HepG2 (cell line): ENCODE data around the gene EIF4E. TPM values are rescaled to one million over a fixed set of nuclear protein-coding genes. Genes with fewer than 3 reads are reported as not detected.
A peak's percentile ranks its signal among the peaks of the same experiment; 100 is the strongest.

ENCODE experiments used
- ATAC-seq: fragments of 200-7000 bp; cut with Tn5 transposase; 3 replicates; pipeline ENCODE4 v1.9.1; 2020; ENCODE audit warnings: mild to moderate bottlenecking, moderate library complexity
- Bru-seq: library from RNA; stranded (reverse); fragments of 400-500 nt; gene quantifications from one replicate; lab custom pipeline; 2021; lab: Mats Ljungman, UMichigan
- BruChase-seq, 2 experiments: library from RNA; stranded (reverse); fragments of 400-500 nt; gene quantifications; one replicate each; lab custom pipeline; 2021; lab: Mats Ljungman, UMichigan
- BruUV-seq: library from RNA; stranded (reverse); fragments of 400-500 nt; replicated peaks from 2 replicates; lab custom pipeline; 2021; lab: Mats Ljungman, UMichigan
- CTCF ChIA-PET: fragments of 300-600 bp; formaldehyde crosslinking; extraction: SDS; loops from one replicate; lab custom pipeline; 2021; ENCODE audit warnings: low total read pairs, inconsistent platforms, low intra/inter-chr PET ratio; lab: Yijun Ruan, JAX
- POLR2A ChIA-PET: fragments of 350-600 bp; sonication (Branson Sonifier 250); formaldehyde crosslinking; loops from one replicate; lab custom pipeline; 2020; ENCODE audit warnings: antibody characterized with exemption, inconsistent platforms; lab: Yijun Ruan, JAX
- DNase-seq: peaks from one replicate; pipeline ENCODE4 v3.0.0-alpha.2; 2015; ENCODE audit warnings: low spot score
- FAIRE-seq: peaks from 3 replicates; lab custom pipeline; 2011; peaks lifted over from hg19 to GRCh38; lab: Jason Lieb, UNC
- H2AFZ ChIP-seq: one replicate; pipeline ENCODE4 v1.6.1; 2011; ENCODE audit warnings: low read length, inconsistent platforms
- H3K27ac ChIP-seq: fragments of 300-600 bp; 3 replicates; pipeline ENCODE4 v1.8.0; 2011; ENCODE audit warnings: mixed run types, mild to moderate bottlenecking, mixed read lengths, low read length, inconsistent platforms; ENCODE audit not compliant: insufficient read depth; ENCODE audit errors: extremely low read length
- H3K27me3 ChIP-seq, 2 experiments: fragments of 200-600 bp in 1 of 2; 2 replicates in 1 of 2; 3 replicates in 1 of 2; pipeline versions ENCODE4 v1.6.0 to v1.8.0; 2011; ENCODE audit warnings: low read length in 2 of 2, mild to moderate bottlenecking in 2 of 2, moderate library complexity in 2 of 2, inconsistent platforms in 1 of 2; ENCODE audit not compliant: insufficient read depth in 2 of 2, control insufficient read depth in 1 of 2
- H3K36me3 ChIP-seq, 2 experiments: fragments of 200-600 bp in 1 of 2; replicated peaks in 1 of 2; 2 replicates in 1 of 2; 3 replicates in 1 of 2; pipeline versions ENCODE4 v1.5.1 to v1.8.0; 2011; ENCODE audit warnings: low read length in 2 of 2, inconsistent platforms in 1 of 2; ENCODE audit not compliant: insufficient read depth in 2 of 2, control insufficient read depth in 1 of 2
- H3K4me1 ChIP-seq: 2 replicates; pipeline ENCODE4 v1.5.1; 2012; ENCODE audit warnings: low read length, inconsistent platforms; ENCODE audit not compliant: insufficient read depth
- H3K4me2 ChIP-seq: 2 replicates; pipeline ENCODE4 v1.6.0; 2011; ENCODE audit warnings: low read depth, low read length, inconsistent platforms
- H3K4me3 ChIP-seq, 3 experiments: fragments of 200-600 bp in 1 of 3; sonication (generic), shearing (Covaris generic) in 1 of 3; replicated peaks in 1 of 3; 2 replicates each; pipeline ENCODE4 v1.5.1; 2011 to 2016; ENCODE audit warnings: low read length in 3 of 3, inconsistent platforms in 2 of 3, low read depth in 2 of 3, mild to moderate bottlenecking in 2 of 3, control low read depth in 1 of 3, mixed read lengths in 1 of 3; ENCODE audit not compliant: insufficient read depth in 1 of 3
- H3K79me2 ChIP-seq: one replicate; pipeline ENCODE4 v1.6.1; 2011; ENCODE audit warnings: low read length, inconsistent platforms; ENCODE audit not compliant: insufficient read depth
- H3K9ac ChIP-seq: 2 replicates; pipeline ENCODE4 v1.6.0; 2011; ENCODE audit warnings: mild to moderate bottlenecking, low read depth, low read length, inconsistent platforms; ENCODE audit not compliant: insufficient read depth
- H3K9me3 ChIP-seq: 2 replicates; pipeline ENCODE4 v1.5.1; 2012; ENCODE audit warnings: mild to moderate bottlenecking, low read length
- H4K20me1 ChIP-seq: 2 replicates; pipeline ENCODE4 v1.6.0; 2011; ENCODE audit warnings: inconsistent platforms, mild to moderate bottlenecking, low read length, moderate library complexity; ENCODE audit not compliant: insufficient read depth
- BORCS8-MEF2B ChIP-seq: sonication (generic); formaldehyde crosslinking; IDR thresholded peaks from 2 replicates; pipeline ENCODE4 v1.8.0; 2022; ENCODE audit warnings: mild to moderate bottlenecking, missing genetic modification reagents
- FOXK1 ChIP-seq: sonication (generic); formaldehyde crosslinking; IDR thresholded peaks from 2 replicates; pipeline ENCODE4 v1.4.0; 2020; ENCODE audit warnings: low read depth, missing genetic modification reagents, borderline replicate concordance
- FOXP1 ChIP-seq, 2 experiments: fragments of 450-650 bp in 1 of 2; IDR thresholded peaks; 2 replicates each; pipeline ENCODE4 v1.6.1; 2017 to 2018; ENCODE audit warnings: antibody characterized with exemption in 1 of 2
- HMG20B ChIP-seq: conservative IDR thresholded peaks from 2 replicates; pipeline ENCODE4 v1.6.1; 2016; ENCODE audit warnings: missing genetic modification reagents, missing compliant biosample characterization
- HOXA5 ChIP-seq: sonication (generic); formaldehyde crosslinking; IDR thresholded peaks from 2 replicates; pipeline ENCODE4 v1.4.0; 2020; ENCODE audit warnings: missing genetic modification reagents
- HOXA7 ChIP-seq: sonication (generic); formaldehyde crosslinking; IDR thresholded peaks from 2 replicates; pipeline ENCODE4 v1.8.1; 2022; ENCODE audit warnings: mild to moderate bottlenecking, missing genetic modification reagents, moderate library complexity
- MED13 ChIP-seq: sonication (generic); formaldehyde crosslinking; IDR thresholded peaks from 2 replicates; pipeline ENCODE4 v1.5.0; 2020; ENCODE audit warnings: missing genetic modification reagents
- RBFOX2 ChIP-seq: fragments of 200-400 bp; formaldehyde crosslinking; IDR thresholded peaks from 2 replicates; pipeline ENCODE4 v1.6.1; 2017; ENCODE audit warnings: low read depth, mild to moderate bottlenecking, low read length
- RNF2 ChIP-seq: fragments of 450-650 bp; conservative IDR thresholded peaks from 2 replicates; pipeline ENCODE4 v1.6.1; 2016; ENCODE audit warnings: low read depth
- ZMYM4 ChIP-seq: sonication (generic); formaldehyde crosslinking; IDR thresholded peaks from 2 replicates; pipeline ENCODE4 v1.8.1; 2023; ENCODE audit warnings: mild to moderate bottlenecking, missing genetic modification reagents
- ZNF333 ChIP-seq: sonication (generic); formaldehyde crosslinking; IDR thresholded peaks from 2 replicates; pipeline ENCODE4 v1.4.0; 2020; ENCODE audit warnings: mild to moderate bottlenecking, missing genetic modification reagents, borderline replicate concordance
- ZNF496 ChIP-seq: sonication (generic); formaldehyde crosslinking; IDR thresholded peaks from 2 replicates; pipeline ENCODE4 v1.8.1; 2023; ENCODE audit warnings: mild to moderate bottlenecking, moderate library complexity, missing genetic modification reagents; ENCODE audit not compliant: insufficient replicate concordance
- ZNF746 ChIP-seq: sonication (generic); formaldehyde crosslinking; IDR thresholded peaks from 2 replicates; pipeline ENCODE4 v1.8.0; 2022; ENCODE audit warnings: mild to moderate bottlenecking, missing genetic modification reagents
- ZNF772 ChIP-seq: sonication (generic); formaldehyde crosslinking; IDR thresholded peaks from 2 replicates; pipeline ENCODE4 v1.5.0; 2020; ENCODE audit warnings: mild to moderate bottlenecking, missing genetic modification reagents
- ZNF891 ChIP-seq: sonication (generic); formaldehyde crosslinking; IDR thresholded peaks from 2 replicates; pipeline ENCODE4 v1.5.0; 2020; ENCODE audit warnings: mild to moderate bottlenecking, missing genetic modification reagents
- WGBS: methylation state at CpG from one replicate; pipeline ENCODE4 v1.1.6; 2017; ENCODE audit warnings: low lambda C conversion rate; 5-methylcytosine and 5-hydroxymethylcytosine counted together
- in situ Hi-C: cut with HindIII; loops from 2 replicates; pipeline ENCODE4 v1.10.0; 2017; ENCODE audit warnings: low pct_unique_long_range_greater_than_20kb; ENCODE audit not compliant: extremely low pct_ligation_motif_present
- intact Hi-C: fragments of 100-400 bp; cut with micrococcal nuclease; formaldehyde crosslinking; loops from one replicate; pipeline ENCODE4 v1.10.0; 2022; ENCODE audit not compliant: unreplicated experiment
- long read RNA-seq, 2 experiments: library from RNA in 1 of 2; library from polyadenylated mRNA in 1 of 2; stranded (forward) in 1 of 2; unstranded in 1 of 2; transcript quantifications; one replicate each; pipeline ENCODE4 v2.0.0, GENCODE V29; 2019 to 2022
- polyA minus RNA-seq, 3 experiments: library from RNA; depleted of rRNA, polyadenylated mRNA; stranded (reverse); fragments of >200 nt; gene quantifications; 2 replicates each; pipeline ENCODE4 v1.2.3, GENCODE V29; 2011; ENCODE audit warnings: low replicate concordance in 1 of 3
- polyA plus RNA-seq, 8 experiments: library from polyadenylated mRNA; depleted of rRNA in 3 of 8; stranded (reverse) in 7 of 8; unstranded in 1 of 8; fragments of >200 nt; fragmentation: Illumina TruSeq in 4 of 8; extraction: Trizol in 4 of 8; gene quantifications; 2 replicates each; pipeline versions ENCODE4 v1.2.1 to v1.2.3, GENCODE V29; 2011 to 2016; ENCODE audit warnings: low read depth in 4 of 8, missing spikeins in 1 of 8, mixed read lengths in 1 of 8; ENCODE audit not compliant: insufficient read depth in 1 of 8
- total RNA-seq, 5 experiments: library from RNA; depleted of rRNA; stranded (reverse); fragments of >200 nt; fragmentation: Illumina TruSeq; extraction: Trizol; gene quantifications; 2 replicates each; pipeline ENCODE4 v1.2.3, GENCODE V29; 2016; ENCODE audit warnings: low read depth in 1 of 5
- TF ChIP-seq, protein P1 (sequence below): sonication (generic); formaldehyde crosslinking; IDR thresholded peaks from 2 replicates; pipeline ENCODE4 v1.5.1; 2020; ENCODE audit warnings: mild to moderate bottlenecking, moderate library complexity, missing genetic modification reagents

Gene EIF4E, protein sequence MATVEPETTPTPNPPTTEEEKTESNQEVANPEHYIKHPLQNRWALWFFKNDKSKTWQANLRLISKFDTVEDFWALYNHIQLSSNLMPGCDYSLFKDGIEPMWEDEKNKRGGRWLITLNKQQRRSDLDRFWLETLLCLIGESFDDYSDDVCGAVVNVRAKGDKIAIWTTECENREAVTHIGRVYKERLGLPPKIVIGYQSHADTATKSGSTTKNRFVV
- total RNA-seq (2016; rRNA removed; fragmentation: Illumina TruSeq; extraction: Trizol) (194 and 288 TPM in 2 replicates), polyA plus RNA-seq (2011; rRNA removed) (37.1 and 50.8 TPM in 2 replicates), polyA minus RNA-seq (2011; rRNA and poly(A)+ RNA removed; ENCODE audit: low replicate concordance) (17.0 and 19.1 TPM in 2 replicates), Bru-seq, nascent RNA (percentile 89 among the genes with signal in this experiment), BruChase-seq, experiment 1, labeled RNA remaining after a 6-hour chase (percentile 90 among the genes with signal in this experiment), BruChase-seq, experiment 2, labeled RNA remaining after a 2-hour chase (percentile 87 among the genes with signal in this experiment)
- 40.9 and 48.1 TPM in 2 replicates for total RNA-seq (2016; cell fraction: cytosol; rRNA removed; fragmentation: Illumina TruSeq; extraction: Trizol; ENCODE audit: low read depth)
- total RNA-seq (2016; cell fraction: insoluble cytoplasmic fraction; rRNA removed; fragmentation: Illumina TruSeq; extraction: Trizol) = 189 and 288 TPM in 2 replicates
- 81.4 and 95.8 TPM in 2 replicates for total RNA-seq (2016; cell fraction: membrane; rRNA removed; fragmentation: Illumina TruSeq; extraction: Trizol)
- total RNA-seq (2016; cell fraction: nucleus; rRNA removed; fragmentation: Illumina TruSeq; extraction: Trizol) = 82.9 and 99.3 TPM in 2 replicates
- polyA plus RNA-seq (2011; cell fraction: cytosol; rRNA removed) = 26.0 and 35.9 TPM in 2 replicates
- 15.4 and 20.2 TPM in 2 replicates for polyA plus RNA-seq (2011; cell fraction: nucleus; rRNA removed)
- 53.5 and 67.1 TPM in 2 replicates for polyA plus RNA-seq (2012)
- 13.9 and 17.2 TPM in 2 replicates for polyA plus RNA-seq (2016; cell fraction: cytosol; fragmentation: Illumina TruSeq; extraction: Trizol; ENCODE audit: low read depth)
- 202 and 240 TPM in 2 replicates for polyA plus RNA-seq (2016; cell fraction: insoluble cytoplasmic fraction; fragmentation: Illumina TruSeq; extraction: Trizol; ENCODE audit: low read depth)
- polyA plus RNA-seq (2016; cell fraction: membrane; fragmentation: Illumina TruSeq; extraction: Trizol; ENCODE audit: low read depth) = 27.3 and 34.3 TPM in 2 replicates
- polyA plus RNA-seq (2016; cell fraction: nucleus; fragmentation: Illumina TruSeq; extraction: Trizol; ENCODE audit: insufficient read depth, low read depth) = 73.4 and 87.3 TPM in 2 replicates
- 66.1 and 67.1 TPM in 2 replicates for polyA minus RNA-seq (2011; cell fraction: cytosol; rRNA and poly(A)+ RNA removed)
- 70.2 and 70.7 TPM in 2 replicates for polyA minus RNA-seq (2011; cell fraction: nucleus; rRNA and poly(A)+ RNA removed)
- long read RNA-seq, experiment 1, full-length matches to known transcripts = 146 of 168 reads
- long read RNA-seq, experiment 1, partial matches to known transcripts = 12 of 168 reads
- long read RNA-seq, experiment 1, other reads (novel, unspliced or antisense) = 10 of 168 reads
- long read RNA-seq, experiment 2, full-length matches to known transcripts = 14 of 78 reads
- long read RNA-seq, experiment 2, partial matches to known transcripts = 12 of 78 reads
- long read RNA-seq, experiment 2, other reads (novel, unspliced or antisense) = 52 of 78 reads

DNA sequence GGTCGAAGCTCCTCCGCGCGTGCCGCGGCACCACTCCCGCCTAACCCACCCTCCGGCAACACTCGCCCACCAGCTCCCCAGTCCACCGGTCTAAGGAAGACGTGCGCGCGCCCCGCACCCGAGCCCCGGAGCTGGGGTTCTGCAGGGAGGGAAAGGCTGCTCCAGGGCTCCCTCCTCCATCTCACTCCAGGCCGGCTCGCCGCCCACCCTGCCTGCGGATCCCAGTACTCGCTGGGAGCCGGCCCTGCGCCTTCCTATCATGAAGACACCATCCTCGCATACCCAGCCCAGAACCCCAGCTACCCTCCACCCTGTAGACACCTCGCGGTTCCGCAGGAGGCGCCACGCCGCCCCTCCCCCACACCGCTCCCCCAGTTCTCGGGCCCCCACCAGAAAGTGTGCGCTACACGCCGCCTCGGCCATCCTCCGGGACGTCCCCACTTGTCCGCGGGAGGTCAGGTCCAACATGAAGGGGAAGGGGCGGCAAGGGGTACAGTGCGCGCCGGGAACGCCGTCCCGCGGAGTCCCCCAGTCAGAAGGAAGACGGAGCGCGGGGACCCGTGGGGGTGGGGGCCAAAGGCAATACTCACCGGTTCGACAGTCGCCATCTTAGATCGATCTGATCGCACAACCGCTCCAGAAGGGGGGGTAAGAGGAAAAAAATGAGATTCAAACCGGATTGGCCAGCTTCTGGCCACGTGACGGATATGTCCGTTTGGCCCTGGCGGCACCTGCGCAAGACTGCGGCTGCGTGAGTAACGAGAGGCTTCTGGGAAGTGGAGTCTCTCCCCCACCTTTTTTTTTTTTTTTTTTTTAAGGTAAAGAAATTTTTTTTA is at the start of gene EIF4E:
EIF4E (minus strand) TSS at position 629 of the 836 bp plus-strand sequence; CDS start at position 608, 21 bp downstream.
- peak within 1 kb of the TSS; percentile 95 for H3K27ac ChIP-seq
- in situ Hi-C loops = no loop called here
- peaks cover 48% of the 10 kb centered on the region for H3K79me2 ChIP-seq
- H2AFZ ChIP-seq = peak within 1 kb of the TSS; percentile 92
- BruUV-seq = no TSS peak
- peaks cover 26% of the 10 kb centered on the region for H4K20me1 ChIP-seq
- H3K9ac ChIP-seq = peak within 1 kb of the TSS; percentile 94
- peak within 1 kb of the TSS; percentile 82 to 99 (median 93) for H3K4me3 ChIP-seq
- DNase-seq (peak; percentile 98), ATAC-seq (peak; percentile 78), FAIRE-seq (peak; percentile 73)
- H3K4me1 ChIP-seq = peaks cover 30% of the 10 kb centered on the region
- H3K27me3 ChIP-seq = no peaks in the 10 kb centered on the region; a peak in 1 of 5 replicates
- peak within 1 kb of the TSS; percentile 92 for H3K4me2 ChIP-seq
- 0 out of 5 replicates have a peak, but pooled peaks cover 2 to 5% of the 10 kb centered on the region in 2 experiments for H3K36me3 ChIP-seq
- CTCF ChIA-PET = no interaction called here
- H3K9me3 ChIP-seq = no peaks in the 10 kb centered on the region
- intact Hi-C loops = loop anchor here (1.0 to 5.0 kb wide), 5 partner anchors 67 to 785 kb away; partner anchors contain the start of genes ADH5, METAP1 and STPG2
- WGBS = 1% methylated on average over 47 of the region's 68 CpGs
- POLR2A ChIA-PET = interaction anchor here (0.7 to 3.4 kb wide), 13 partner anchors 11 to 935 kb away, joined by 3 to 31 read pairs (median 3); partner anchors contain the start of genes ADH4, ADH5, ADH6 and METAP1
- TF ChIP-seq ZNF891 (peak; percentile 51), HMG20B (CRISPR knock-in tag) (no peak), HOXA5 (CRISPR knock-in tag) (no peak; the same call in 1 of the 2 replicates), ZMYM4 (CRISPR knock-in tag) (peak; percentile 85), HOXA7 (no peak), FOXP1 (IDR thresholded peaks at IDR 0.05) (no peak), FOXP1 (CRISPR knock-in tag; IDR thresholded peaks at IDR 0.05) (no peak), FOXK1 (CRISPR knock-in tag) (no peak; the same call in 1 of the 2 replicates), RBFOX2 (peak; percentile 83), RNF2 (no peak), BORCS8-MEF2B (CRISPR knock-in tag) (peak; percentile 93), ZNF496 (CRISPR knock-in tag) (no peak), ZNF333 (CRISPR knock-in tag) (no peak), MED13 (no peak), ZNF772 (CRISPR knock-in tag) (peak; percentile 76), ZNF746 (CRISPR knock-in tag) (0 out of 2 replicates have a peak, but pooled peaks have one; percentile 28)
- TF ChIP-seq, protein P1, sequence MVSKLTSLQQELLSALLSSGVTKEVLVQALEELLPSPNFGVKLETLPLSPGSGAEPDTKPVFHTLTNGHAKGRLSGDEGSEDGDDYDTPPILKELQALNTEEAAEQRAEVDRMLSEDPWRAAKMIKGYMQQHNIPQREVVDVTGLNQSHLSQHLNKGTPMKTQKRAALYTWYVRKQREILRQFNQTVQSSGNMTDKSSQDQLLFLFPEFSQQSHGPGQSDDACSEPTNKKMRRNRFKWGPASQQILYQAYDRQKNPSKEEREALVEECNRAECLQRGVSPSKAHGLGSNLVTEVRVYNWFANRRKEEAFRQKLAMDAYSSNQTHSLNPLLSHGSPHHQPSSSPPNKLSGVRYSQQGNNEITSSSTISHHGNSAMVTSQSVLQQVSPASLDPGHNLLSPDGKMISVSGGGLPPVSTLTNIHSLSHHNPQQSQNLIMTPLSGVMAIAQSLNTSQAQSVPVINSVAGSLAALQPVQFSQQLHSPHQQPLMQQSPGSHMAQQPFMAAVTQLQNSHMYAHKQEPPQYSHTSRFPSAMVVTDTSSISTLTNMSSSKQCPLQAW (CRISPR knock-in tag) = 0 out of 2 replicates have a peak, but pooled peaks have one; percentile 16
